ENCODE results near the gene AKAIN1. TPM values are rescaled to one million over a fixed set of nuclear protein-coding genes. Genes with fewer than 3 reads are reported as not detected.

Gene AKAIN1
- total RNA-seq, 2 experiments from 2014 or later = not detected

DNA sequence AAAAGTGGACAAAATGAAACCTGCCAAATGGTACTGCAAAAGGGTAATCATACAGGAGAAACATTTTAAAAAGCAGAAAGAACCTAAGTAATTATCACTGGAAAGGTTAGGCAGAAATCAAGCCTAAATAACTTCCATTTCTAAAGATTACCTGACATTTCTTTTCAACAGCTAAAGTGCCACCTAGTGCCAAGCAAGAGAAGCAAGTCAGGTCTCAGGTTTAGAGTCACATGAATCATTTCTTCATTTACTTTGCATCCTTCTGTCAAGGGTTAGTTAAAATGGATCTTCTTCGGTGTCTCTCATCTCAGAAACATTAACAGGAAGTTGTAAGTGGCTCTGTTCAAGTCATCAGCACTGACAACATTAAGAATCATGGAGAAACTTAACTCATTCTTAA, 90.3 kb downstream of the AKAIN1 start:
- Mint-ChIP-seq H3K4me3 (no peak overlapping the region), H3K36me3 (ENCODE audit: low read depth) (no peaks in the 10 kb centered on the region), H3K27ac (no peak overlapping the region), H3K27me3 (no peaks in the 10 kb centered on the region), H3K4me1 (ENCODE audit: low read depth) (peaks cover 3% of the 10 kb centered on the region), H3K9me3 (no peaks in the 10 kb centered on the region)
- DNase-seq (no peak), ATAC-seq (peak; percentile 53)
- ChIA-PET CTCF (interaction anchor here (1.3 to 1.7 kb wide), 2 partner anchors 32 to 131 kb away, joined by 3 to 4 read pairs; no protein-coding TSS in a partner anchor), POLR2A (no interaction called here)
- TF ChIP-seq, protein P1, sequence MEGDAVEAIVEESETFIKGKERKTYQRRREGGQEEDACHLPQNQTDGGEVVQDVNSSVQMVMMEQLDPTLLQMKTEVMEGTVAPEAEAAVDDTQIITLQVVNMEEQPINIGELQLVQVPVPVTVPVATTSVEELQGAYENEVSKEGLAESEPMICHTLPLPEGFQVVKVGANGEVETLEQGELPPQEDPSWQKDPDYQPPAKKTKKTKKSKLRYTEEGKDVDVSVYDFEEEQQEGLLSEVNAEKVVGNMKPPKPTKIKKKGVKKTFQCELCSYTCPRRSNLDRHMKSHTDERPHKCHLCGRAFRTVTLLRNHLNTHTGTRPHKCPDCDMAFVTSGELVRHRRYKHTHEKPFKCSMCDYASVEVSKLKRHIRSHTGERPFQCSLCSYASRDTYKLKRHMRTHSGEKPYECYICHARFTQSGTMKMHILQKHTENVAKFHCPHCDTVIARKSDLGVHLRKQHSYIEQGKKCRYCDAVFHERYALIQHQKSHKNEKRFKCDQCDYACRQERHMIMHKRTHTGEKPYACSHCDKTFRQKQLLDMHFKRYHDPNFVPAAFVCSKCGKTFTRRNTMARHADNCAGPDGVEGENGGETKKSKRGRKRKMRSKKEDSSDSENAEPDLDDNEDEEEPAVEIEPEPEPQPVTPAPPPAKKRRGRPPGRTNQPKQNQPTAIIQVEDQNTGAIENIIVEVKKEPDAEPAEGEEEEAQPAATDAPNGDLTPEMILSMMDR (IDR thresholded peaks at IDR 0.05) = no peak
- intact Hi-C loops (cut with micrococcal nuclease) = no loop called here

DNA sequence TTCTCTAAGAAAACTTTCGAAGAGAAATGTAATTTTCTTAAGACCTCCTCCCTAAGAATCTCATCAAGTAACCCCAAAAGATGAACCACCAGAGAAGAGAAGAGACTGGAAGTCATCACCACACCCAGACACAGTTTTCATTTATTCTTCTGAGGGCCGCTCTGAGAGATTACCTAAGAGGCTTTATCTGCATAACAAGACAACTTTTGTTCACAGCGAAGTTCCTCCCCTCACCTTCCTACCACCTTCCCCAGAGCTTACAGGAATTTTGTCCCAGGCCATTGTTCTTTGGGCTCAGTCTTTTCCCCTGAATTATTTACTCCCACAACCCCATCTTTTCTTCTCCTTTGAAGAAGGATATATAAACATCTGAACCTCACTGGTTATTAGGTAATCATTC, 92.8 kb downstream of the AKAIN1 start:
- no peak overlapping the region for H3K27ac Mint-ChIP-seq
- DNase-seq = no peak
- peaks cover 3% of the 10 kb centered on the region for H3K4me1 Mint-ChIP-seq (ENCODE audit: low read depth)
- intact Hi-C loops (cut with micrococcal nuclease) = no loop called here
- H3K4me3 Mint-ChIP-seq = no peak overlapping the region
- TF ChIP-seq, protein P1 (IDR thresholded peaks at IDR 0.05) = no peak
- ATAC-seq = no peak
- H3K9me3 Mint-ChIP-seq = no peaks in the 10 kb centered on the region
- CTCF ChIA-PET = interaction anchor here (1.7 kb wide), 1 partner anchor 111 kb away, joined by 3 read pairs; no protein-coding TSS in a partner anchor
- H3K27me3 Mint-ChIP-seq = peaks cover 1% of the 10 kb centered on the region
- no peaks in the 10 kb centered on the region for H3K36me3 Mint-ChIP-seq (ENCODE audit: low read depth)
- POLR2A ChIA-PET = no interaction called here

DNA sequence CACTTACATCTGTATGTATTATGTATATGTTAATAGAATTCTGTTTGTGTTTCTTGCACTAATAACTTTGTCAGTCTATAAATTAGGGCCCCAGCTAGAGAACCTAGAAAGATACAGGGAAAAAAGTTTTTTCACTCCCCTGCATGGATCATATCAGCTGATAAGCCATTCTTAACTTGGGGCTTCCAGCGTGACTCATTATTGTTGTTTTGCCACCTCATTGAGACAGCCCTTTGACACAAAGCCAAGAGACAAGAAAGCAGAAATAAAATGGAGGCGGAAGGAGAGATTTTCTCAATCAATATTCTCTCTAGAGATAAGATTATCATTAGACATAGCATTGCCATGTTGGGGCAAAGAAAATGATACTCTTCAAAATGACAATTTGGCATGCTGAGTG, 93.4 kb downstream of the AKAIN1 start:
- peaks cover 3% of the 10 kb centered on the region for H3K4me1 Mint-ChIP-seq (ENCODE audit: low read depth)
- CTCF ChIA-PET = interaction anchor here (1.2 to 1.7 kb wide), 2 partner anchors 112 to 787 kb away, joined by 3 read pairs; no protein-coding TSS in a partner anchor
- no peaks in the 10 kb centered on the region for H3K36me3 Mint-ChIP-seq (ENCODE audit: low read depth)
- H3K27me3 Mint-ChIP-seq = peaks cover 1% of the 10 kb centered on the region
- no peak for DNase-seq
- TF ChIP-seq, protein P1 (IDR thresholded peaks at IDR 0.05) = no peak
- POLR2A ChIA-PET = no interaction called here
- ATAC-seq = no peak
- no peak overlapping the region for H3K27ac Mint-ChIP-seq
- no peak overlapping the region for H3K4me3 Mint-ChIP-seq
- intact Hi-C loops (cut with micrococcal nuclease) = no loop called here
- no peaks in the 10 kb centered on the region for H3K9me3 Mint-ChIP-seq

DNA sequence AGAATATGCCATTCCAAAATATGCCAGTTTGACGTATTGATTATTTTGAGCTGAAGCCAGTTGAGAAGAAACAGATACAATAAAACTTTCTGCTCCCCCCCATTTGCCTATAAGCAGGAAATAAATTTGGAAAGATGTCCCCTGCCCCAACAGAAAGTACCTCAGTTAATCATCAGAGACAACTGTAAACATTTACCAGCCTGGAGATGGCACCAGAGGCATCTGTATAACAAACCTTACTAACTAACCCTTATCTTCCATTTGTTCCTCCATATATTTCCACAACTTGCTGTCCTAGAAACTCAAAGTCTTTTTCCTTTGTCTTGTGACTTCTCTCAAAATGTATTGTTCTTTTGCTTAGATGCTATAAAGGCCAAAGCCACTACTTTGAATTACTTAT, 93.8 kb downstream of the AKAIN1 start:
- POLR2A ChIA-PET = no interaction called here
- intact Hi-C loops (cut with micrococcal nuclease) = no loop called here
- H3K4me1 Mint-ChIP-seq (ENCODE audit: low read depth) = peaks cover 3% of the 10 kb centered on the region
- ATAC-seq = no peak
- TF ChIP-seq, protein P1 (IDR thresholded peaks at IDR 0.05) = no peak
- CTCF ChIA-PET = interaction anchor here (1.2 to 1.7 kb wide), 2 partner anchors 112 to 788 kb away, joined by 3 read pairs; no protein-coding TSS in a partner anchor
- H3K4me3 Mint-ChIP-seq = no peak overlapping the region
- peaks cover 1% of the 10 kb centered on the region for H3K27me3 Mint-ChIP-seq
- no peaks in the 10 kb centered on the region for H3K36me3 Mint-ChIP-seq (ENCODE audit: low read depth)
- H3K27ac Mint-ChIP-seq = no peak overlapping the region
- H3K9me3 Mint-ChIP-seq = no peaks in the 10 kb centered on the region
- DNase-seq = peak; percentile 4

DNA sequence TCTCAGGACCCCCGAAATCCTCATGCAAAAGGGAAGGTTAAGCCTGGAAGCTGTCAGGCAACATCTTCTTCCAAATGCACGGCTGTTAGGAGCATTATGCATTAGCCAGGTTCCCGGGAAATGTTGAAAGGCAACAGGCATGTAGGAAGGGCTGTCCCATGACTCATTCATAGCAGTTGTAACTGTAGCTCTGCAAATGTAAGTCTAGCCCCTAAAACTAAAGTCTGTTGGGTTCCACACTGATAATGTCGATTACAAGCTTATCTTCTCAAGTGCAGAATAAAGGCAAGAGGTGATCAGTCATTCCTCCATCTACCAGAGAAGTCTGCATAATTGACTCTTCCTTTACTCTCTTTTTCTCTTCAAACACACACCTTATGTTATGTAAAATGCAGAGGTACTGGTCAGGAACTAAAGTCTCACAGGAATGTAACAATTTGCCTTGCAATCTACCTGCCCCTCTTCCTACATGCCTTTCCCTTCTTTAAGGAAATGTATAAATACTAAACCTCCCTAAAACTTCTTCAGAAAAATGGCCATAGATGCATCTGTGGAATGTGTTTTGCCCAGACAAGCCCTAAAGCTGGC, 99.8 kb downstream of the AKAIN1 start:
- H3K27me3 Mint-ChIP-seq = peaks cover 1% of the 10 kb centered on the region
- no peak overlapping the region for H3K4me3 Mint-ChIP-seq
- no peaks in the 10 kb centered on the region for H3K36me3 Mint-ChIP-seq (ENCODE audit: low read depth)
- no peak for DNase-seq
- ATAC-seq = no peak
- no peak overlapping the region for H3K27ac Mint-ChIP-seq
- CTCF ChIA-PET = interaction anchor here (2.0 kb wide), 1 partner anchor 24 kb away, joined by 6 read pairs; no protein-coding TSS in a partner anchor
- intact Hi-C loops (cut with micrococcal nuclease) = no loop called here
- POLR2A ChIA-PET = no interaction called here
- H3K9me3 Mint-ChIP-seq = peaks cover 4% of the 10 kb centered on the region
- TF ChIP-seq, protein P1 (IDR thresholded peaks at IDR 0.05) = no peak
- H3K4me1 Mint-ChIP-seq (ENCODE audit: low read depth) = no peaks in the 10 kb centered on the region
